Cardiac muscle cell (in vitro differentiated cells and primary cell): ENCODE measurements around the gene SLC66A3. TPM values are rescaled to one million over a fixed set of nuclear protein-coding genes. Genes with fewer than 3 reads are reported as not detected.

Source experiments
- DNase-seq, 2 donors: peaks; one replicate each; pipeline versions ENCODE4 v3.0.0 to v3.0.0-alpha.2; 2010 to 2017; ENCODE audit warnings: low read depth in 1 of 2, low spot score in 1 of 2
- H3K27ac ChIP-seq: fragments of 200-600 bp; sonication (generic); 2 replicates; pipeline ENCODE4 v1.5.1; 2016
- H3K27me3 ChIP-seq: fragments of 200-600 bp; sonication (generic); 2 replicates; pipeline ENCODE4 v1.6.0; 2016; ENCODE audit warnings: control low read depth
- H3K36me3 ChIP-seq: fragments of 200-600 bp; sonication (generic); 2 replicates; pipeline ENCODE4 v1.5.1; 2016; ENCODE audit warnings: control low read depth
- H3K4me1 ChIP-seq: fragments of 200-600 bp; sonication (generic); 2 replicates; pipeline ENCODE4 v1.8.1; 2017; ENCODE audit warnings: low read depth, mild to moderate bottlenecking, mixed run types
- H3K4me3 ChIP-seq: fragments of 200-600 bp; sonication (generic); 2 replicates; pipeline ENCODE4 v1.5.1; 2016; ENCODE audit warnings: mild to moderate bottlenecking
- H3K9me3 ChIP-seq: fragments of 200-600 bp; sonication (generic); 2 replicates; pipeline ENCODE4 v1.5.1; 2017; ENCODE audit warnings: low read depth, mild to moderate bottlenecking, control low read depth
- polyA plus RNA-seq: library from polyadenylated mRNA; unstranded; fragments of >200 nt; fragmentation: Nextera tagmentation; extraction: Ambion mirVana; gene quantifications from 2 replicates; pipeline ENCODE4 v1.2.1, GENCODE V29; 2016
- total RNA-seq: library from RNA; depleted of rRNA; stranded (reverse); fragments of >200 nt; gene quantifications from 2 replicates; pipeline ENCODE4 v1.2.3, GENCODE V29; 2016
- TF ChIP-seq, protein P1 (sequence below): IDR thresholded peaks from 2 replicates; pipeline ENCODE4 v1.5.1; 2012; ENCODE audit warnings: low read depth, mild to moderate bottlenecking, low read length

The SLC66A3 gene
- total and polyA plus RNA-seq, 2 experiments from 2014 or later = 7.1 to 16.7 TPM

DNA sequence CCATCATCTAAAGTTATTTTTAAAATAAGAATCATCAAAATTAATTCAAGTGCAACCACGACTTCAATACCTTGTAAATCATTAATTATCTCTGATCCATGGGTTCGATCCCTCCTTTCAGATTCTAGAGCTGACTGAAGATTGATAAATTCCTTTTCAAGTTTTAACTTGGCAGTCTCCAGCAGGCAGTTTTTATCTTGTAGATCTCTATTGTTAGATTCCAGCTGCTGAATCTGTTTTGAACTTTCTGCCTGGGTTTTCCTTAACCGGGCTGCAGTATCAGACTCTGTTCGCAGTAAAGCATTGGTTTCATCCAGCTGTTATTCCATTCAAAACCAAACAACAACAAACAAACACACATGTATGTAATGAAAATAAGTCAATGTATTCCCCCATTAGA is 59.5 kb downstream of the SLC66A3 start:
- no peaks in the 10 kb centered on the region for H3K4me1 ChIP-seq
- H3K27ac ChIP-seq = no peak overlapping the region
- TF ChIP-seq, protein P1, sequence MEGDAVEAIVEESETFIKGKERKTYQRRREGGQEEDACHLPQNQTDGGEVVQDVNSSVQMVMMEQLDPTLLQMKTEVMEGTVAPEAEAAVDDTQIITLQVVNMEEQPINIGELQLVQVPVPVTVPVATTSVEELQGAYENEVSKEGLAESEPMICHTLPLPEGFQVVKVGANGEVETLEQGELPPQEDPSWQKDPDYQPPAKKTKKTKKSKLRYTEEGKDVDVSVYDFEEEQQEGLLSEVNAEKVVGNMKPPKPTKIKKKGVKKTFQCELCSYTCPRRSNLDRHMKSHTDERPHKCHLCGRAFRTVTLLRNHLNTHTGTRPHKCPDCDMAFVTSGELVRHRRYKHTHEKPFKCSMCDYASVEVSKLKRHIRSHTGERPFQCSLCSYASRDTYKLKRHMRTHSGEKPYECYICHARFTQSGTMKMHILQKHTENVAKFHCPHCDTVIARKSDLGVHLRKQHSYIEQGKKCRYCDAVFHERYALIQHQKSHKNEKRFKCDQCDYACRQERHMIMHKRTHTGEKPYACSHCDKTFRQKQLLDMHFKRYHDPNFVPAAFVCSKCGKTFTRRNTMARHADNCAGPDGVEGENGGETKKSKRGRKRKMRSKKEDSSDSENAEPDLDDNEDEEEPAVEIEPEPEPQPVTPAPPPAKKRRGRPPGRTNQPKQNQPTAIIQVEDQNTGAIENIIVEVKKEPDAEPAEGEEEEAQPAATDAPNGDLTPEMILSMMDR = no peak
- no peaks in the 10 kb centered on the region for H3K27me3 ChIP-seq
- peaks cover 76% of the 10 kb centered on the region for H3K36me3 ChIP-seq
- H3K4me3 ChIP-seq = no peak overlapping the region
- no peaks in the 10 kb centered on the region for H3K9me3 ChIP-seq
- DNase-seq = no peak

DNA sequence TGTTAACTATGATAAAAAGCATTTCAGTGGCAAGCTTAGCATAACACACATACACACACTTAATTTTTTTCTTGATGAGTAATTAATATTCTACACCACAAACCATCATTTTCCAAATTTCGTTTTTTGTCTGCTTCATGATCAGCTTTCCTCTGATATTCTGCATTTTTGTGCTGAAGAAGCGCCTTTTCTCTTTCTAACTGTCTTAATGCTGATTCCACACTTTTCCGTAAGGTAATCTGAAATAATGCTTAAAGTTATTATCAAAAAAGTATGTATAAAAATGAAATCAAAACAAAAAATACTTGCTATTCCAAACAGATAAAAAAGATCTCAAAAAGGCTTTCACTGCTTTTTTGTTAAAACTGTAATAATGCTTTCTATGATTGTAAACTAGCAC is 60.1 kb downstream of the SLC66A3 start:
- Histone ChIP-seq H3K36me3 (peaks cover 74% of the 10 kb centered on the region), H3K27me3 (no peaks in the 10 kb centered on the region), H3K27ac (no peak overlapping the region), H3K9me3 (no peaks in the 10 kb centered on the region), H3K4me3 (no peak overlapping the region), H3K4me1 (no peaks in the 10 kb centered on the region)
- TF ChIP-seq, protein P1 = no peak
- DNase-seq = no peak

DNA sequence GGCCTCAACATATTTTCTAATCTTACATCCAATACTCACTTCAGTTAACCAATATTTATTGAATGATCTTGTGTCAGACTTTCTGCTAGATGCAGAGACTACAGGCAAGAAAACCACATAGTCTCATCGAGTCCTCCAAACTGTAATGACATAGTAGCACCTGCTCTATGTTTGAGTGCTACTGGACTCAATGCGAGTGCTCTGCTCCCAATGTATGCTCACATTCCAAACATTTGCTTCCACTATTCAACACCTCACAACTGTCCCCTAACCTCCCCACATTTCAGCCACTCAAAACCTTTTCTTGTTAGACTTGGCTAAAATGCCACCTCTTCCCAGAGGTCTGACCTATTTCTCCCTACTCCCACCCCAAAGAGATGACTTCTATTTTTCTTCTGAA is 65.2 kb downstream of the SLC66A3 start:
- Histone ChIP-seq H3K9me3 (no peaks in the 10 kb centered on the region), H3K27me3 (no peaks in the 10 kb centered on the region), H3K36me3 (peaks cover 36% of the 10 kb centered on the region), H3K27ac (no peak overlapping the region), H3K4me1 (no peaks in the 10 kb centered on the region), H3K4me3 (no peak overlapping the region)
- DNase-seq = no peak
- TF ChIP-seq, protein P1 = no peak

DNA sequence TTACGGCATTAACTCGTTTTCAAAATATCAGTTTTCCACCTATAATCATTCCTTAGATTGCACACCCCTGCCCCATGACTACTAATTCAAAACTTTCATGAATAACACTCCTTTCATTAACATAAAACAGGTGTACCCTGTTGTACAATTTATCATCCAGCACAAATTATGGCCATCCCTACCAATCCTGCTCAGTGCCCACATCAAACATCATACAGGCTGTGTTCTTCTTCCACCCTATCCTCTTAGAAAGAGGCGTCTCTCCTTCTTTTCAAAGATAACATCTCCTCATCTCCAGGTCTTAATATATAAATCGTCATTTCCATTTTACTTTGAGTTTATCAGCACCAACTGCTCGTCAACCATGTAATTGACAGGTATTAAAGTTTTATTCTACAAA is 67.6 kb downstream of the SLC66A3 start:
- H3K36me3 ChIP-seq = peaks cover 28% of the 10 kb centered on the region
- H3K4me1 ChIP-seq = no peaks in the 10 kb centered on the region
- no peaks in the 10 kb centered on the region for H3K27me3 ChIP-seq
- no peak overlapping the region for H3K27ac ChIP-seq
- TF ChIP-seq, protein P1 = no peak
- H3K9me3 ChIP-seq = no peaks in the 10 kb centered on the region
- H3K4me3 ChIP-seq = no peak overlapping the region
- DNase-seq = no peak

DNA sequence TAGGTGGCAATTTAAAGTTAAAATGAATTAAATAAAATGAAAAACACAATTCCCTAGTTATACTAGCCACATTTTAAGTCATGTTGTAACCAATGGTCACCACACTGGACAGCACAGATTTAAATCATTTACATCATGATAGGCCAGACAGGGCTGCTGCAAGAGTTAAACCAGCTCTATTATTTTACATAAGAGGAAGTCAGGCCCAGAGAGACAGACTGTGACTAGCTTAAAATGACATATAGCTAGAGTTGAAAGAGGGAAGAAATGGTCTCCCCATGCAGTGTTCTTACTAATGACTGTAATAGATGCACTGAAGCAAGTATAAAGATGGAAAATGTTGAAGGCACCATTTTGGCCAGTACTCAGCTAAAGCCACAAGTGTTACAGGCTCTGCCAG is 69.6 kb downstream of the SLC66A3 start:
- Histone ChIP-seq H3K27me3 (no peaks in the 10 kb centered on the region), H3K9me3 (no peaks in the 10 kb centered on the region), H3K36me3 (peaks cover 17% of the 10 kb centered on the region), H3K27ac (no peak overlapping the region), H3K4me3 (no peak overlapping the region), H3K4me1 (no peaks in the 10 kb centered on the region)
- DNase-seq = no peak
- TF ChIP-seq, protein P1 = no peak

DNA sequence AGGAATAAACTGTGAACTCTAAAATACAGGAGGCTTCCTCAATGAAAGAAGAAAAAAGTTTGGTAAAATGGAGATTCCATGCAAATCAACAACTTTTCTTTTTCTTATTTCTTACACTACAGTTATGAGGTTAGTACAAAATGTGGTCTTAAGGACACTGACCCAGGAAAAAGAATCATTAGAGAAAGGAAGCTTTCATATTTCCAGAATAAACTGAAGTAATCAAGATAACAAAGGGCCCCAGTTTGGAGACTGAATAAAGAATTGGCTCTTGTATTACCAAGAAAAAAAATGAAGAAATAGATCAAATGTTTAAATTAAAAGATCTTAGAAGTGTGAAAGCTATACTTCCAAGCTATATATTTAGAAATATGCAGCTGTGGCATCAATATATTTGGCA is 72.3 kb downstream of the SLC66A3 start:
- Histone ChIP-seq H3K36me3 (peaks cover 11% of the 10 kb centered on the region), H3K4me1 (no peaks in the 10 kb centered on the region), H3K4me3 (no peak overlapping the region), H3K9me3 (no peaks in the 10 kb centered on the region), H3K27me3 (no peaks in the 10 kb centered on the region), H3K27ac (no peak overlapping the region)
- TF ChIP-seq, protein P1 = no peak
- no peak for DNase-seq
